ENCODE results near the gene SLC18B1. TPM values are rescaled to one million over a fixed set of nuclear protein-coding genes. Genes with fewer than 3 reads are reported as not detected.

SLC18B1 gene
- total and polyA plus RNA-seq, 2 of the 13 experiments (the other 11 are each of a cell fraction or from before 2014, with no cell fraction given), result 11.4 to 13.8 TPM

GRCh38 chr6:132734694-132735236 is 63.7 kb downstream of the SLC18B1 start (continued):
- peak; percentile 86; the same call in 1 of the 2 replicates for TF ChIP-seq ZNF205 (CRISPR knock-in tag; IDR thresholded peaks at IDR 0.05)
- TF ChIP-seq AHDC1 (CRISPR knock-in tag; IDR thresholded peaks at IDR 0.05; ENCODE audit: borderline replicate concordance), result peak; percentile 100
- peak; percentile 87 for TF ChIP-seq TEAD3 (CRISPR knock-in tag; optimal IDR thresholded peaks at IDR 0.05; ENCODE audit: borderline replicate concordance)
- TF ChIP-seq ELF3 (CRISPR knock-in tag; IDR thresholded peaks at IDR 0.05), result peak; percentile 95
- peak; percentile 94 for TF ChIP-seq ETV5 (CRISPR knock-in tag; IDR thresholded peaks at IDR 0.05; ENCODE audit: borderline replicate concordance)
- TF ChIP-seq SP2 (CRISPR knock-in tag; IDR thresholded peaks at IDR 0.05), result no peak
- peak; percentile 37; the same call in 1 of the 2 replicates for TF ChIP-seq ZNF503 (CRISPR knock-in tag; IDR thresholded peaks at IDR 0.05)
- peak; percentile 70; the same call in 1 of the 2 replicates for TF ChIP-seq SIX4 (CRISPR knock-in tag; IDR thresholded peaks at IDR 0.05)
- no peak for TF ChIP-seq ZNF737 (CRISPR knock-in tag; IDR thresholded peaks at IDR 0.05; ENCODE audit: borderline replicate concordance)
- no peak for TF ChIP-seq CENPX (CRISPR knock-in tag; IDR thresholded peaks at IDR 0.05)
- no peak for TF ChIP-seq TRAFD1 (CRISPR knock-in tag; IDR thresholded peaks at IDR 0.05; ENCODE audit: borderline replicate concordance)
- TF ChIP-seq ZSCAN21 (CRISPR knock-in tag; IDR thresholded peaks at IDR 0.05; ENCODE audit: borderline replicate concordance), result no peak
- peak; percentile 87; the same call in 1 of the 2 replicates for TF ChIP-seq SALL1 (CRISPR knock-in tag; IDR thresholded peaks at IDR 0.05)
- 0 out of 2 replicates have a peak, but pooled peaks have one; percentile 61 for TF ChIP-seq SIX1 (CRISPR knock-in tag; IDR thresholded peaks at IDR 0.05; ENCODE audit: borderline replicate concordance)
- TF ChIP-seq ZNF724P (CRISPR knock-in tag; IDR thresholded peaks at IDR 0.05; ENCODE audit: borderline replicate concordance), result no peak
- no peak for TF ChIP-seq MAZ (IDR thresholded peaks at IDR 0.05; ENCODE audit: borderline replicate concordance, low read depth, low read length)
- TF ChIP-seq MAZ (CRISPR knock-in tag; IDR thresholded peaks at IDR 0.05; ENCODE audit: low read depth), result peak; percentile 70
- no peak; the same call in 1 of the 2 replicates for TF ChIP-seq ZNF547 (CRISPR knock-in tag; IDR thresholded peaks at IDR 0.05)
- TF ChIP-seq ZNF556 (CRISPR knock-in tag; IDR thresholded peaks at IDR 0.05; ENCODE audit: borderline replicate concordance), result peak; percentile 95; the same call in 1 of the 2 replicates
- TF ChIP-seq ZNF362 (CRISPR knock-in tag; IDR thresholded peaks at IDR 0.05; ENCODE audit: borderline replicate concordance), result peak; percentile 60; the same call in 1 of the 2 replicates

Measured in HepG2 (cell line).